SU-DHL-6 (cell line): ENCODE measurements around the gene TMPRSS2.

Source experiments
- H2AFZ ChIP-seq: fragments of 200-600 bp; sonication (generic); 2 replicates; pipeline ENCODE4 v1.6.1; 2014; ENCODE audit warnings: low read depth, mild to moderate bottlenecking, moderate library complexity, mixed read lengths, antibody characterized with exemption, low read length; ENCODE audit not compliant: severe bottlenecking
- H3F3A ChIP-seq: fragments of 200-600 bp; shearing (Covaris generic); 2 replicates; pipeline ENCODE4 v1.6.0; 2016; ENCODE audit warnings: antibody characterized with exemption, mild to moderate bottlenecking; ENCODE audit not compliant: insufficient read depth
- H3K27ac ChIP-seq: fragments of 200-600 bp; sonication (generic); 2 replicates; pipeline ENCODE4 v1.5.1; 2016; ENCODE audit warnings: low read depth, mild to moderate bottlenecking, low read length, moderate library complexity, mixed read lengths
- H3K27me3 ChIP-seq: fragments of 200-600 bp; sonication (generic), shearing (Covaris generic); 2 replicates; pipeline ENCODE4 v1.6.0; 2014; ENCODE audit warnings: mild to moderate bottlenecking, low read length
- H3K36me3 ChIP-seq: fragments of 200-600 bp; sonication (generic); 2 replicates; pipeline ENCODE4 v1.6.1; 2014; ENCODE audit warnings: mild to moderate bottlenecking, low read length, mixed read lengths
- H3K4me2 ChIP-seq: fragments of 300-600, 200-600 bp; shearing (Covaris generic), sonication (generic); 2 replicates; pipeline ENCODE4 v1.6.0; 2014; ENCODE audit warnings: low read length, low read depth, mild to moderate bottlenecking; ENCODE audit not compliant: poor library complexity, severe bottlenecking
- H3K4me3 ChIP-seq: fragments of 200-600 bp; sonication (generic); 2 replicates; pipeline ENCODE4 v1.5.1; 2014; ENCODE audit warnings: antibody characterized with exemption, low read length, mild to moderate bottlenecking, mixed read lengths; ENCODE audit not compliant: insufficient read depth, poor library complexity, severe bottlenecking
- H3K79me2 ChIP-seq: fragments of 200-600 bp; sonication (generic); 2 replicates; pipeline ENCODE4 v1.6.1; 2014; ENCODE audit warnings: mild to moderate bottlenecking, low read length, moderate library complexity; ENCODE audit not compliant: insufficient read depth
- H3K9ac ChIP-seq: fragments of 200-600 bp; sonication (generic); 2 replicates; pipeline ENCODE4 v1.7.0; 2014; ENCODE audit warnings: mild to moderate bottlenecking, low read length
- H3K9me2 ChIP-seq: fragments of 200-600 bp; sonication (generic); replicated peaks from 2 replicates; pipeline ENCODE4 v1.6.1; 2014; ENCODE audit warnings: low read length; ENCODE audit not compliant: insufficient read depth
- H3K9me3 ChIP-seq: fragments of 200-600 bp; sonication (generic); 2 replicates; pipeline ENCODE4 v1.6.1; 2014; ENCODE audit warnings: low read length, mixed read lengths; ENCODE audit not compliant: insufficient read depth
- H4K20me1 ChIP-seq: fragments of 200-600 bp; sonication (generic); 2 replicates; pipeline ENCODE4 v1.6.1; 2014; ENCODE audit warnings: low read depth, mild to moderate bottlenecking, antibody characterized with exemption, low read length, moderate library complexity, mixed read lengths
- EZH2phosphoT487 ChIP-seq: fragments of 200-600 bp; sonication (generic), shearing (Covaris generic); conservative IDR thresholded peaks from 2 replicates; pipeline ENCODE4 v1.6.1; 2018; ENCODE audit warnings: mild to moderate bottlenecking, antibody characterized with exemption, low read length, moderate library complexity, mixed read lengths
- TF ChIP-seq, protein P1 (sequence below): fragments of 200-600 bp; sonication (generic); IDR thresholded peaks from one replicate; pipeline ENCODE4 v1.5.1; 2017; ENCODE audit warnings: antibody characterized with exemption, mild to moderate bottlenecking, low read length, moderate library complexity; ENCODE audit not compliant: insufficient read depth, poor library complexity, severe bottlenecking

TMPRSS2 gene

DNA sequence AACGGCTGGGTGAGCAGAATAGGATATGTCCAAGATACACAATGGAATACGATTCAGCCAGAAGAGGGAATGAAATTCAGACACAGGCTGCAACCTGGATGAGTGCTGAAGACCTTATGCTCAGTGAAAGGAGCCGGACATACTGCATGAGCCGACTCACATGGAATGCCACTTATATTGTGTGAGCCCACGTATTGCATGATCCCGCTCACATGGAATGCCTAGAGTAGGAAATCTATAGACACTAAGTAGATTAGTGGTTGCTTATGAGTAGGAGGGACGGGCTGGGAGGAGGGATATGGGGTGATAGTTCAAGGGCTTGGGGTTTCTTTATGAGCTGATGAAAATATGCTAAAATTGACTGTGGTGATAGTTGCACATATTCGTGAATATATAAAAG lies 26.8 kb downstream of the TMPRSS2 start:
- no peak for TF ChIP-seq EZH2phosphoT487
- TF ChIP-seq, protein P1, sequence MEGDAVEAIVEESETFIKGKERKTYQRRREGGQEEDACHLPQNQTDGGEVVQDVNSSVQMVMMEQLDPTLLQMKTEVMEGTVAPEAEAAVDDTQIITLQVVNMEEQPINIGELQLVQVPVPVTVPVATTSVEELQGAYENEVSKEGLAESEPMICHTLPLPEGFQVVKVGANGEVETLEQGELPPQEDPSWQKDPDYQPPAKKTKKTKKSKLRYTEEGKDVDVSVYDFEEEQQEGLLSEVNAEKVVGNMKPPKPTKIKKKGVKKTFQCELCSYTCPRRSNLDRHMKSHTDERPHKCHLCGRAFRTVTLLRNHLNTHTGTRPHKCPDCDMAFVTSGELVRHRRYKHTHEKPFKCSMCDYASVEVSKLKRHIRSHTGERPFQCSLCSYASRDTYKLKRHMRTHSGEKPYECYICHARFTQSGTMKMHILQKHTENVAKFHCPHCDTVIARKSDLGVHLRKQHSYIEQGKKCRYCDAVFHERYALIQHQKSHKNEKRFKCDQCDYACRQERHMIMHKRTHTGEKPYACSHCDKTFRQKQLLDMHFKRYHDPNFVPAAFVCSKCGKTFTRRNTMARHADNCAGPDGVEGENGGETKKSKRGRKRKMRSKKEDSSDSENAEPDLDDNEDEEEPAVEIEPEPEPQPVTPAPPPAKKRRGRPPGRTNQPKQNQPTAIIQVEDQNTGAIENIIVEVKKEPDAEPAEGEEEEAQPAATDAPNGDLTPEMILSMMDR: no peak
- Histone ChIP-seq H3K79me2 (no peaks in the 10 kb centered on the region), H3K36me3 (no peaks in the 10 kb centered on the region), H3K9me2 (no peaks in the 10 kb centered on the region), H3K4me3 (no peak overlapping the region), H3K9ac (no peak overlapping the region), H4K20me1 (no peaks in the 10 kb centered on the region), H3K4me2 (no peak overlapping the region), H2AFZ (no peak overlapping the region), H3K27me3 (no peaks in the 10 kb centered on the region), H3F3A (no peaks in the 10 kb centered on the region), H3K9me3 (no peaks in the 10 kb centered on the region), H3K27ac (no peak overlapping the region)

DNA sequence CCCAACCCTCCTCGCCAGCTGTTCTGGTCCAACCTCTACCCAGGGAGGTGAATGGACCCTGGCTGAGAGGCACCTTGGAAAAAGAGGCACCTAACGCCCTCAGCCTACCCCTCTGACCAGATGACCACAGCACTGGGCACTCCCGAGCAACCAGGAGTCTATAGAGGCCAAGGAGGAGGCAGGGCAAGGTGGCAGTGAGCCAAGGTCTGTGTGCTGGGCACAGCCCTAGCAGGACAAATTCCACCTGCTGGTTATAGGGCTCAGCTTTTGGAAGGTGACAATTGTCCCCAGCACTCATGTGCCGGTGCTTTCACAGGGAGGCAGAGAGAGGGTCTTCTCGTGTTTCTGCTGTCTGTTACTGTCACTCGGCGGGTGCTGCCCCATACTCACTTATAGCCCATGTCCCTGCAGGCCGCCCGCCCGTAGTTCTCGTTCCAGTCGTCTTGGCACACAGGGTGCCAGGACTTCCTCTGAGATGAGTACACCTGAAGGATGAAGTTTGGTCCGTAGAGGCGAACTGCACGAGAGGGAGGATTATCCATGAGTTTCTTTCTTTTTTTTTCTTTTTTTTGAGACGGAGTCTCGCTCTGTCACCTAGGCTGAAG lies 27.8 kb downstream of the TMPRSS2 start:
- no peaks in the 10 kb centered on the region for H3K9me2 ChIP-seq
- no peak overlapping the region for H3K27ac ChIP-seq
- no peak for TF ChIP-seq EZH2phosphoT487
- TF ChIP-seq, protein P1: no peak
- no peak overlapping the region for H3K4me2 ChIP-seq
- no peaks in the 10 kb centered on the region for H3K27me3 ChIP-seq
- no peaks in the 10 kb centered on the region for H3K9me3 ChIP-seq
- no peaks in the 10 kb centered on the region for H4K20me1 ChIP-seq
- no peak overlapping the region for H2AFZ ChIP-seq
- H3K4me3 ChIP-seq: no peak overlapping the region
- no peaks in the 10 kb centered on the region for H3K36me3 ChIP-seq
- no peaks in the 10 kb centered on the region for H3K79me2 ChIP-seq
- H3F3A ChIP-seq: no peaks in the 10 kb centered on the region
- H3K9ac ChIP-seq: no peak overlapping the region

DNA sequence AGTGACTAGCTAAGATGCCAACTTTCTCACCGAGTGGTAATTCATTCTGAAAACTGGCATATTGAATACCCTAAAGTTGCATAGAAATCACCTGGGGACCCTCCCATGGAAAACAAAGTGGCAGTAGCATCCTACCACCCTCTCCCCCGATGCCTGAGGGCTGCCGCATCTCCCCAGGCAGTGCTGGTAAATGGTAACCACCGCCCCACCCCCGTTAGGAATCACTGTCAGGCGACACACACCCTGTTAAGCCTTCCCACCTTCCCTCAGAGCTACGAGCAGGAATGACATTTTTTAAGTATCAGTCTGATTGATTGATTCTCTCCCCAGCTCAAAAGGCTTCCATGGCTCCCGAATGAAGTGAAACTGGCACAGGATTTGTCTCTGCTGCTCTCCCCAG lies 28.3 kb downstream of the TMPRSS2 start:
- no peaks in the 10 kb centered on the region for H3K9me2 ChIP-seq
- H3K36me3 ChIP-seq: no peaks in the 10 kb centered on the region
- H2AFZ ChIP-seq: no peak overlapping the region
- no peak overlapping the region for H3K4me2 ChIP-seq
- TF ChIP-seq, protein P1: no peak
- no peak for TF ChIP-seq EZH2phosphoT487
- no peak overlapping the region for H3K4me3 ChIP-seq
- no peaks in the 10 kb centered on the region for H3K27me3 ChIP-seq
- H4K20me1 ChIP-seq: no peaks in the 10 kb centered on the region
- H3K9ac ChIP-seq: no peak overlapping the region
- H3K79me2 ChIP-seq: no peaks in the 10 kb centered on the region
- no peaks in the 10 kb centered on the region for H3F3A ChIP-seq
- H3K9me3 ChIP-seq: no peaks in the 10 kb centered on the region
- H3K27ac ChIP-seq: no peak overlapping the region
